GM18951 (cell line): ENCODE data around the gene INSIG1.
A peak's percentile ranks its signal among the peaks of the same experiment; 100 is the strongest.

Experiments
- POLR2A ChIP-seq: IDR thresholded peaks from 4 replicates; pipeline ENCODE4 v1.6.1; 2011; ENCODE audit warnings: mild to moderate bottlenecking; ENCODE audit not compliant: insufficient read length, insufficient read depth; ENCODE audit errors: extremely low read depth
- in situ Hi-C: fragments of 300-500 bp; cut with MboI; formaldehyde crosslinking; loops from one replicate; pipeline ENCODE4 v1.12.0; 2022; ENCODE audit warnings: low sequenced_read_pairs, mixed read lengths, inconsistent platforms; ENCODE audit not compliant: unreplicated experiment

INSIG1 gene

DNA sequence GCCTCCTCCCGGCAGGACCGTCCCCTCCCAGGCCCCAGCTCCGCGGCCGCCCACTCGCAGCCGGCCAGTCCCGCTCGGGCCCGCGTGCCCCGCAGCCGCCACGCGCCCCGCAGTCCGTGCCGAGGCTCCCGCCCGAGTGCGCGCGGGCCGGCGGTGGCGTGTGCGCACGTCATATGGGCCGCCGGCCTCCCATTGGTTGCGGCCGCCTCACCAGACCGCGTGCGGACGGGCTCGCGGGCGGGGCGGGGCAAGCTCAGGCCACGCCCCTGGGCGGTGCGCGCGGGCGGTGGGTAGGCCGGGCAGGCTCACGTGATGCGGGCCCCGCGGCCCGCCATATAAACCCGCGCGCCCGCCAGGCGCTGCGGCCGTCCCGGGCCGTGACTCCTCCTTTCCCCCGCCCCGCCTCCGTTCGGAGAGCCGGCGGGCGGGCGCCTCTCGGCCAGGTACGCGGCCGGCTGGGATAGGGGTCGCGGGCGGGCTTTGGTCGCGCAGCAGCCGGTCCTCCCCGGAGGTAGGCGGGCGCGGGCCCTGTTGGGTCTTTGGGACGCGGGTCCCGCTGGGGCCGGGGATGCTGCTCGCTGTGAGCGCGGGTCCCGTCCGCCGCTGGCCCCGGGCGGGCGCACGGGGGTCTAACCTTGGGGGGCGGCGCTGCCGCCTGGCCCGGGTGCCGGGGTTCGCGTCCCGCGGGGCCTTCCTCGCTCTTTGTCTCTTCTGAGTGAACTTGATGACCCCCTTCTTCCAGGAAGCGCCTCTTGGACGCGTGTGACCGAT lies at the start of gene INSIG1:
TSS of gene INSIG1 (plus strand) at position 362 of the 771 bp plus-strand sequence. CDS start at position 770, 408 bp downstream.
- TF ChIP-seq POLR2A: peak; percentile 99
- in situ Hi-C loops: no loop called here

DNA sequence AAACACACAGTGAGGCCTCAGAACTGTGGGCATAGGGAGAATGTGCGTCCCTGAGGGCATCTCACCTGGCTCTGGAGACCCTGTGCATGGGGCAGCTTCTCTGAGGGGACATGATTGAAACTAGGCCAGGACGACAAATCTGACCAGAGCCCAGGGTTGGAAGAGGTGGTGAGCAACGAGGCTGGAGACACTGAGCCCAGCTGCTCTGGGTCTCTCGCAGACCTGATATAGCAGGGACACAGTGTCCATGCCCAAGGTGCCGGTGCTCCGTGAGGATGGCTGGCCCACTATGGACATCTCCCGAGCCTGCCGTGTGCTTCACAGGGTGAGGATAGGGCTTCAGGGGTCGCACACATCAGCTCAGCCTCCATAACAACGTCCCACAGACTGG lies 49.3 kb upstream of the INSIG1 start:
- no peak for TF ChIP-seq POLR2A
- in situ Hi-C loops: no loop called here

DNA sequence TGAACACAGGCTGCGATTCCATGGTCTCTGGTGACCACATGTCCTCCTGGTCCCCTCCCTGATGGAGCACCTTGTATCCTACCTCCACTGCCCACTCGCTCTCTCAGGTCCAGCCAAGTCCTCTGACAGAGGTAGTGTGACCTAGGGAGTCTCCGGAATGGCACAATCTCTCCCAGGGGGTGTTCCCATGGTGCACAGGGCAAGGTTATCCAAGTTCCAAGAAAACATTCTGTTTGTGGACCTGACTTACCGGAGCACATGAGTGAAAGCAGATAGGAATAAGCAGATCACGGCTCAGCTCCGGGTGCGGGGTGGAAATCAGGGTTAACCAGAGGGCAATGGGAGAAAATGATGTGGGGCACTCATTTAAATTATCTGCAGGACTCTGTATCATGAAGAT lies 45.8 kb upstream of the INSIG1 start:
- no peak for TF ChIP-seq POLR2A
- in situ Hi-C loops: no loop called here

DNA sequence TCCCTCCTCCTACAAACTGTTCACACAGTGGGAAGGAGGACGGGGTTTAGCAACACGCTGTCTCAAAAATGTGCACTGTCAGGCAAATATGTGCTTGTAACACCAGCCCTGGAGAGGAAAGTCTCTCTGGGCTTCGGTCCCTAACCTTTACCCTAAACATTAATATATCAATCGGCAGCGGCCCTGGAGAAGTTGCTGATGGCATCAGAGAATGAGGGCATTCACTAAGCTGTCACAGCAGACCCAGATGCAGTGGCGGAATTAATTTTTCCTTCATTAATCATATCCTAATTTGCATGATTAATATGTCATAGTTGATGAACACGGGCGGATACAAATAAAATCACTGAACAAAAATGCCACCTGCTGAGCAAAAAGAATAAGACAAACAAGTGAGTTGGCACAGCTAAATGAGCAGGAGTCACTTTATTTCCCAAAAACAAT lies 45.2 kb upstream of the INSIG1 start:
- in situ Hi-C loops: no loop called here
- TF ChIP-seq POLR2A: no peak

DNA sequence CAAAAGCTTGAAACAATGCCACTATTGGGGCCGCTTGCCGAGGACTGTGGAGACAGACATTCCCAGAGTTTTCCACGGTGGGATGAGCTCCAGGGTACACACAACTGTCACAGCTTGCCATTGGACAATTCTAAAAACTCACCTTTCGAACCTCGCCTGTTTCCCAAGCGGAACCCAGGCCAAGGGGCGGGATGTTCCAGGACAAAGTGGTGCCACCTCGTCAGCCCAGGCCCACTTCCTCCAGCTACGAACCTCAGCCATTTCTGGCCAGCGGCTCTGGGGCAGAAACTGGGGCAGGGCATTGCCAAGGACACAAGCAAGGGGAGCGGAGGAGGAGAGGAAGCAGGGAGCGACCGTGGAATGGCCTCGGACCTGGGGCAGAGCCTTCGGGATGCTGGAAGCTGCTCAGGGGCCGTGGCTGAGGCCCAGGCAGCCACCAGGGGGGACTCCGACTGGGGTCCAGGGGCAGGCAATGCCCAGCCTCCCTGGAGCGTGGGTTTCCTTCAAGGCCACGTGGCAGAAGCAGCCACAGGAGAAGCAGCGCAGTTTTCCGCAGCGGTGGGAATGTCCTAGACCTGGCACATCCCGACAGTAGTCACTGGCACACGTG lies 44.7 kb upstream of the INSIG1 start:
- TF ChIP-seq POLR2A: no peak
- in situ Hi-C loops: no loop called here

DNA sequence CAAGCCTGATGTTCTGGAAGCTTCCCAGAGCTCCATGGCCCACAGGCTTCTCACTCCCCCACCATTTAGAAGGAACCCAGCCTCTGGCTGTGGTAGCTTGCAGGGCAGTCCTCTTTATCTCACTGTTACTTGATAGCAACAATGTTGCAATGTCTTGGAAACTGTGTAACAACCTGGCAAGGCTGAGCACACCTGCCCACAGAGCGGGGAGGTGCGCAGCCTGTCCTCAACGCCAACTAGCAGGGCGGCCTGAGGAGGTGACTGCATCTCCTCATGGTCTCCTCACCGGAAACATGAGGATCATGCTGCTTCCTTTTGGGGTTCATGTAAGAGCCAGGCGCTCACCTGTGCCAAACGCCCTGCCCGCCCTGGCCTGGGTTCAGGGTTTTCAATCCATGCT lies 43.7 kb upstream of the INSIG1 start:
- no peak for TF ChIP-seq POLR2A
- in situ Hi-C loops: no loop called here

DNA sequence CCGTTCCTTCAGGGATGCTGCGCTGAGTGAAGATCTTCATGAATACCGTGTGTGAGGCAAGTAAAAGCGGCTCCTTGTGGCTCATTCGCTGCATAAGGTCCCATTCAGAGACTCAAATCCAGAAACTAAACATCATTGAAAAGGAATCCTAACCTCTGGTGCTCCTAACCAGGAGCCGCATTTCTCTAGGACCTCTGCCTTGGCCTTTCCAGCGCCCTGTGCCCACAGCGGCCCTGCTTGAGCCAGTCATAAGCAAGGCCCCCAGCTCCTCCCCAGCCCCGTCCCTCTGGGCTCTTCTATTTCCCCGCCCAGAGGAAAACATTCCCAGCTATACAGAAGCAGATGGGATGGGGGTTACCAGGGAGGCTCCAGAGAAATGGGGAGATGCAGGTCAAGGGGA lies 42.6 kb upstream of the INSIG1 start:
- TF ChIP-seq POLR2A: no peak
- in situ Hi-C loops: no loop called here

DNA sequence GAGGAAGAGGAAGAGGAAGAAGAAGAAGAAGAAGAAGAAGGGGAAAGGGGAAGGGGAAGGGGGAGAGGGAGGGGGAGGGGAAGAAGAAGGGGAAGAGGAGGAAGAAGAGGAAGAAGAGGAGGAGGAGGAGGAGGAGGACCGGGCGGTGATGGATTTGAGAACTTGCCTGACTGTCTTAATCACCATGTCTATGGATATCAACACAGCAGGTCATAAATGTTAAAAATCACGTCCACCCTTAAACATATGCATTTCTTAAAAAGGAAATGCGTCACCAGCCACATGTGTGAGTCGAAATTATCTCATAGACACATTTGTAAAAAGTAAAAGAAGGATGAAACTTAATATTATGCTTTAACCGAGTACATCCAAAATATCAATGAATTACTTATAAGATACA lies 42.1 kb upstream of the INSIG1 start:
- TF ChIP-seq POLR2A: no peak
- in situ Hi-C loops: no loop called here

DNA sequence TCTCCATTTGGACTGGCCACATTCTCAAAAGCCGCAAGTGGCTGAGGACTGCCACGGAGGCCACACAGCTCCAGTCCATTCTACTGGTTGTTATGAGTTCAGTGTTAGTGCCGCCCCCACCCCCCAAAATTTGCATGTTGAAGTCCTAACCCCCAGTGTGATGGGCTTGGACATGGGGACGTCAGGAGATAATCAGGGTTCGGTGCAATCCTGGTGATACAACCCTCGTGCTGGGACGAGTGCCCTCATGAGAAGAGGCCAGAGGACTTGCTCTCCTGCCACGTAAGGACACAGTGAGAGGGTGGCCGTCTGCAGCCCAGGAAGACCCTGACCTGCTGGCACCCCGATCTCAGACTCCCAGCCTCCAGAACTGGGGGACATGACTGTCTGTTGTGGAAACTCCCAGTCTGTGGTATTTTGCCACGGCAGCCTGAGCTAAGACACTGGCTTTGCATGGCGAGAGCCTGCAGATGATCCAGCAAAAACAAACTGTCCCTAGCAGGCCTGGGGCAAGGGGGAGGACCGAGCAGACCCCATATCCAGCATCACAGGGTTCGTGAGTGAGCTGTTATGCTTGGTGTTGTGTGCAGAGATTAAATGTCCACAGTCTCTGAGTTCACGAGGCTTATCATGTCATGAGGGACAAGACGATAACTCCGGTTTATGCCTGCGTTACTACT lies 41.5 kb upstream of the INSIG1 start:
- in situ Hi-C loops: no loop called here
- no peak for TF ChIP-seq POLR2A

DNA sequence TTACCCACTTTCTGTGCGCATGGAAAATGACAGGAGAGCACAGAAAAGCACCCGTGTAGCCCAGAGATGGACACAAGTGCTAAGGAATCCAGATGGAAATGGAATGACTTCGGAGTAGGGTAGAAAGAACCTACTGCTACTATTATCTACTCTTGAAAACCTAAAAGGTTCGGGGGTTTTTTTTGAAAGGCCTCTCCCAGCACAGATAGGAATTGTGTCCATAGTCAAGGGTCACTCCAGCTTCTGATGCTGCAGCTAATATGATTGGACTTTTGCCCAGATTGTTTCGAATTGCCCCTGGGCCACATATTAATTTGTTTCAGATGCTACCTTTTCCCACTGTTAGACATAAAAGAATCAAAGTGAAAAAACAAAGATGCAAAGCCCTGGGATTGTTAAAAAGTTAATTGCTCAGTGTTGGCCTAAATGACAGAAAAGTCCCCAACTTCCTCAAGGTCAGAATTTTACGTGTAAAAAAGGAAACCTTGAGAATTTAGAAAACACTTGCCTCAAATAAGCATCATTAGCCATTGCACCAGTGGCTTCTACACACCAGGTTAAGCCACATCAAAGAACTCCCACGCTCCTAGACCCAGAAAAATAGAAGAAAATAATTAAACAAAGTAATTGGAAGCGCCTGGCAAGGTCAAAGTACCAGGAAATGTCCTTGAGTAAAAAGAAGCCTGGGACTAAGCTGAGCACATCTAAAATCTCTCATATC lies 40.8 kb upstream of the INSIG1 start:
- TF ChIP-seq POLR2A: no peak
- in situ Hi-C loops: no loop called here

DNA sequence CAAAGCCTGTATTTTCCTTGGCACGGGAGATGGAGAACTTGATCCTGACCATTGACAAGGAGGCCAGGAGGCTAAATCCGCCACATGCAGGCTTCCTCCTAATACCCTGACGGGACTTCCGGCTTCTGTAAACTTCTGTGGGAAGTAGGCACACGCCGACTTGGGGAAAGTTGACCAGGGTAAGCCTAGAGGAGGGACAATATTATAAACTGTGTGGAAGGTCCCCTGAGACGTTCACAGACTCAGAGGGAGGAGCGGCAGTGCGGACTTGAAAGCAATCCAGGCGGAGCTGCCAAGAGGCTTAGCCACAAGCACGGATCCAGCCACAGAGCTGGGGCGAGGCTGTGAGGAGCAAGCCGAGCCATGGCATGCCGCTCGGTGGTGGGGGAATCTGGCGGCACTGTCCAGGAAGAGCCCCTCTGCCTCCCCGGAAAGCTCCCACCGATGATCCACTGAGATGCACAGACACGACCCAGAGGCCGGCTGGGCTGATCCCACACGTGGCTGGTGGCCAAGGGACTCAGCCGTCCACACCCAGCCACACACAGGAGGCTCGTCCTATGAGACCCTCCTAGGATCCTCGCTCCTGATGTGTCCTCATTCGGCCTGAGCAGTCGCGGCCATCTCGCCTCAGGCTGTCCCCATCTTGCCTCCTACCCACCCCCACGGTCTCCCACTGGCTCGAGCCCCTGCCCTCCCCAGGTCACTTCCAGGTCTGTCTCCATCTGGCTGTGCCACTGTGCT lies 40.0 kb upstream of the INSIG1 start:
- in situ Hi-C loops: no loop called here
- TF ChIP-seq POLR2A: no peak

DNA sequence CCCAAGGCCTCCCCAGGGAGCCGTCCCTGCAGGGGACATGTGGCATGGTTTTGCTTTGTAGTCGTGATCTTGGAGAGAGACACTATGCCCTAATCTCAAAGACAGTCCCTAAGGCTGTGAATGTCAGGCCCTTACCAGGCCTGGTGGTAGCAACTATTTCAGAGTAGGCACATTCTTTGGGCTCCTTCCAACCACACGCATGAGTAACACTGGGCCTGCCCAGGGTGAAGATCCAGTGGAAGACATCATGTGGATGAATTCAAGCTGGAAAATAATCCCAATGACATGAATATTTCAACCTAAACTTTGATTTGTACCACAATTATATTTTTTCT lies 39.5 kb upstream of the INSIG1 start:
- in situ Hi-C loops: no loop called here
- no peak for TF ChIP-seq POLR2A

DNA sequence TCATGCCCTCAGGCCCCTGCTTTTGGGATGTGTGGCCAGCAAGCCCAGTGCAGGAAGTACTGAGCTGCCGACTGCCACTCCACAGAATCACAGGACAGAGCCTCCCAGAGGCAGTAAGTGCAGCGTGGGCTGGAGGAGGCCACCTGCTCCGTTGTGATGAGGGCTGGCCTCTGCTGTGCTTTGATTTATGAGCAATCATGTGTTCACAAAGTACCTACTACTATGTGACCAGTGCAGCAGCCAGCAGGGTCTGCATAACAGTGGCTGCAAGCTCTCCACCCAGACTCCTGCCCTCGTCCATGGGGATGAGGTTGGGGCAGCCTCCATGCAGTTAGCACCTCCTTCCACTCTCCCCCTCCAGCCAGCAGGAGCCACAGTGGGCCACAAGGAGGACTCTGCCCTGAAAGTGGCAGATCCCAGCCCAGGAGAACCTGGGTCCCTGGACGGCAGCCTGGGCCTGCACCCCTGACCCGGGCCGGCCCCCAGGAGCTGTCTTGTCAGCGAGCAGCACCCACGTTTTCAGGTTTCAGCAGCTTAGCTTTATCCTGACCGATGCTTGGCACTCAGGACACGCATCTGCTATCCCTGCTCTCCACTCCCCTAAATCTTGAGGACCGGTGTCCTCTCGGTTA lies 37.7 kb upstream of the INSIG1 start:
- TF ChIP-seq POLR2A: no peak
- in situ Hi-C loops: no loop called here

DNA sequence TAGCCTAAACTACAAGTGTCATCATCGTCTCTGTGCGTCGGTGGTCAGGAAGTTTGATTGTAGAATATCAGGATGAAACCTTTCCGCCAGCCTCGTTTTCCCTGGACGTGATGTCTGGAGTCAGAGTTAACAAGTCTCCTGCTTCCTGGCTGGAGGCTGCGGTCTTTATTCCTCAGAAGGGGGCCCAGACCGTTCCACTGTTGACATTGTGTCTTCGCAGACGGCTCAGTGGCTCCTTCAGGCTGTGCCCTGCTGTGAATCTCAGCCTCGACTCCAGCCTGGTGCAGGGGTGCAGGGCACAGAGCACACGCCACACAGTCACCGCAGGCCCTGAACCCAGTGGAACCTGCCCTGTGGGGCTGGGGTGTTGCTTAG lies 37.2 kb upstream of the INSIG1 start:
- no peak for TF ChIP-seq POLR2A
- in situ Hi-C loops: no loop called here
